Kidney epithelial cell (primary cell): ENCODE measurements around the gene MINPP1. TPM values are rescaled to one million over a fixed set of nuclear protein-coding genes. Genes with fewer than 3 reads are reported as not detected.

Source experiments
- DNase-seq: peaks from one replicate; pipeline ENCODE4 v3.0.0-alpha.2; 2010; ENCODE audit warnings: low read depth
- H3K27me3 ChIP-seq: 2 replicates; pipeline ENCODE4 v1.6.0; 2011; ENCODE audit warnings: low read length; ENCODE audit not compliant: control insufficient read depth, insufficient read depth
- H3K36me3 ChIP-seq: 2 replicates; pipeline ENCODE4 v1.5.1; 2011; ENCODE audit warnings: low read length; ENCODE audit not compliant: control insufficient read depth, insufficient read depth
- H3K4me3 ChIP-seq: 2 replicates; pipeline ENCODE4 v1.5.1; 2011; ENCODE audit warnings: low read depth, mild to moderate bottlenecking, control low read depth, low read length
- CTCF ChIP-seq: IDR thresholded peaks from 2 replicates; pipeline ENCODE4 v1.5.1; 2011; ENCODE audit warnings: mild to moderate bottlenecking, moderate library complexity, low read length, control low read depth, inconsistent platforms; ENCODE audit not compliant: insufficient read depth, poor library complexity, severe bottlenecking
- total RNA-seq: library from RNA; depleted of rRNA; stranded (reverse); fragments of >200 nt; gene quantifications from 2 replicates; pipeline ENCODE4 v1.2.3, GENCODE V29; 2015

Gene MINPP1
- total RNA-seq, 1 donor from 2014 or later: 26.9 TPM

- H3K27me3 ChIP-seq: no peaks in the 10 kb centered on the region
- TF ChIP-seq CTCF: no peak
- H3K4me3 ChIP-seq: no peak overlapping the region
- DNase-seq: no peak
- no peaks in the 10 kb centered on the region for H3K36me3 ChIP-seq
These were observed 54.7 kb downstream of the MINPP1 start for GRCh38 chr10:87559392-87559791.

- H3K27me3 ChIP-seq: no peaks in the 10 kb centered on the region
- TF ChIP-seq CTCF: no peak
- H3K4me3 ChIP-seq: no peak overlapping the region
- H3K36me3 ChIP-seq: no peaks in the 10 kb centered on the region
- DNase-seq: no peak
These were observed 55.9 kb downstream of the MINPP1 start for GRCh38 chr10:87560495-87561129.

- Histone ChIP-seq H3K27me3 (no peaks in the 10 kb centered on the region), H3K4me3 (no peak overlapping the region), H3K36me3 (no peaks in the 10 kb centered on the region)
- DNase-seq: no peak
- TF ChIP-seq CTCF: no peak
These were observed 58.1 kb downstream of the MINPP1 start for GRCh38 chr10:87562750-87563149.

GRCh38 chr10:87565010-87565409, 60.3 kb downstream of the MINPP1 start:
- TF ChIP-seq CTCF: no peak

GRCh38 chr10:87575851-87576250, 71.2 kb downstream of the MINPP1 start:
- DNase-seq: no peak
- Histone ChIP-seq H3K36me3 (no peaks in the 10 kb centered on the region), H3K27me3 (no peaks in the 10 kb centered on the region), H3K4me3 (no peak overlapping the region)
- TF ChIP-seq CTCF: no peak

More at GRCh38 chr10:87565010-87565409, 60.3 kb downstream of the MINPP1 start:
- Histone ChIP-seq H3K27me3 (no peaks in the 10 kb centered on the region), H3K4me3 (no peak overlapping the region), H3K36me3 (no peaks in the 10 kb centered on the region)
- no peak for DNase-seq
